ENCODE measurements around the gene ADH1B.

ADH1B gene

DNA sequence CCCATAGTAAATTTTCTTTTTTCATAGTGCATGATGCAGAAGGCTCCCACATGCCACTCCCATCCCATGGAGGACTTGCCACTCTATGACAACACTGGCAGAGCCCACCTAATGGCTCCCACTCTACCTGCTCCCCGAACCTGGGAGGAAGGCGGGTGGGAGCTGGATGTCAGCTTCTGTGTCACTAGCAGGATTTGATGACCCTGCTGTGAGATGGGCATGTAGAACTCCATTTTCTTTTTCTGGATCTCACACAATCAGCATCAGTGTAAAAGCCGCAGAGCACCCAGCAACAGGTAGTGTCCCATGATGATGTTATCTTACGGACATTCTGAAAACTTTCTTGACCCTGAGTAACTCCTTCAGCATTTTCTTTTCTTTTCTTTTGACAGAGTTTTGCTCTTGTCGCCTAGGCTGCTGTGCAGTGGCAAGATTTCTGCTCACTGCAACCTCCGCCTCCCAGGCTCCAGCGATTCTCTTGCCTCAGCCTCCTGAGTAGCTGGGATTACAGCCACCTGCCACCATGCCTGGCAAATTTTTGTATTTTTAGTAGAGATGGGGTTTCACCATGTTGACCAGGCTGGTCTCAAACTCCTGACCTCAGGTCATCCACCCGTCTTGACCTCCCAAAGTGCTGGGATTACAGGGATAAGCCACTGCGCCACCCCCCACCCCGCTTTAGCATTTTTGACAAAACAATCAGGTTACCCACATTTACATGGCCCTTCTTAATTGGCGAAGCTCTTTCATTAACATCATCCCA is 15.4 kb downstream of the ADH1B start:
- no peak overlapping the region for H3K9ac ChIP-seq (ENCODE audit: low read length)
- no peak overlapping the region for H3K4me2 ChIP-seq (ENCODE audit: low read length)
- H3K9me3 ChIP-seq (ENCODE audit: insufficient read depth, low read length): no peaks in the 10 kb centered on the region
- H3K4me1 ChIP-seq (ENCODE audit: low read length): no peaks in the 10 kb centered on the region
- no peaks in the 10 kb centered on the region for H3K27me3 ChIP-seq (ENCODE audit: low read depth, low read length)
- no peaks in the 10 kb centered on the region for H3K36me3 ChIP-seq (replicated peaks; ENCODE audit: low read depth, low read length)
- TF ChIP-seq, protein P1, sequence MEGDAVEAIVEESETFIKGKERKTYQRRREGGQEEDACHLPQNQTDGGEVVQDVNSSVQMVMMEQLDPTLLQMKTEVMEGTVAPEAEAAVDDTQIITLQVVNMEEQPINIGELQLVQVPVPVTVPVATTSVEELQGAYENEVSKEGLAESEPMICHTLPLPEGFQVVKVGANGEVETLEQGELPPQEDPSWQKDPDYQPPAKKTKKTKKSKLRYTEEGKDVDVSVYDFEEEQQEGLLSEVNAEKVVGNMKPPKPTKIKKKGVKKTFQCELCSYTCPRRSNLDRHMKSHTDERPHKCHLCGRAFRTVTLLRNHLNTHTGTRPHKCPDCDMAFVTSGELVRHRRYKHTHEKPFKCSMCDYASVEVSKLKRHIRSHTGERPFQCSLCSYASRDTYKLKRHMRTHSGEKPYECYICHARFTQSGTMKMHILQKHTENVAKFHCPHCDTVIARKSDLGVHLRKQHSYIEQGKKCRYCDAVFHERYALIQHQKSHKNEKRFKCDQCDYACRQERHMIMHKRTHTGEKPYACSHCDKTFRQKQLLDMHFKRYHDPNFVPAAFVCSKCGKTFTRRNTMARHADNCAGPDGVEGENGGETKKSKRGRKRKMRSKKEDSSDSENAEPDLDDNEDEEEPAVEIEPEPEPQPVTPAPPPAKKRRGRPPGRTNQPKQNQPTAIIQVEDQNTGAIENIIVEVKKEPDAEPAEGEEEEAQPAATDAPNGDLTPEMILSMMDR (IDR thresholded peaks at IDR 0.05; ENCODE audit: low read depth, low read length): no peak
- no peak for TF ChIP-seq EZH2phosphoT487 (IDR thresholded peaks at IDR 0.05; ENCODE audit: low read depth)
- H3K79me2 ChIP-seq (ENCODE audit: low read length): no peaks in the 10 kb centered on the region
- H4K20me1 ChIP-seq (ENCODE audit: insufficient read depth, low read length): no peaks in the 10 kb centered on the region
- H3K4me3 ChIP-seq (ENCODE audit: low read length): no peak overlapping the region
- H3K27ac ChIP-seq (ENCODE audit: low read length): no peak overlapping the region
- H2AFZ ChIP-seq (ENCODE audit: low read depth, low read length): no peak overlapping the region

DNA sequence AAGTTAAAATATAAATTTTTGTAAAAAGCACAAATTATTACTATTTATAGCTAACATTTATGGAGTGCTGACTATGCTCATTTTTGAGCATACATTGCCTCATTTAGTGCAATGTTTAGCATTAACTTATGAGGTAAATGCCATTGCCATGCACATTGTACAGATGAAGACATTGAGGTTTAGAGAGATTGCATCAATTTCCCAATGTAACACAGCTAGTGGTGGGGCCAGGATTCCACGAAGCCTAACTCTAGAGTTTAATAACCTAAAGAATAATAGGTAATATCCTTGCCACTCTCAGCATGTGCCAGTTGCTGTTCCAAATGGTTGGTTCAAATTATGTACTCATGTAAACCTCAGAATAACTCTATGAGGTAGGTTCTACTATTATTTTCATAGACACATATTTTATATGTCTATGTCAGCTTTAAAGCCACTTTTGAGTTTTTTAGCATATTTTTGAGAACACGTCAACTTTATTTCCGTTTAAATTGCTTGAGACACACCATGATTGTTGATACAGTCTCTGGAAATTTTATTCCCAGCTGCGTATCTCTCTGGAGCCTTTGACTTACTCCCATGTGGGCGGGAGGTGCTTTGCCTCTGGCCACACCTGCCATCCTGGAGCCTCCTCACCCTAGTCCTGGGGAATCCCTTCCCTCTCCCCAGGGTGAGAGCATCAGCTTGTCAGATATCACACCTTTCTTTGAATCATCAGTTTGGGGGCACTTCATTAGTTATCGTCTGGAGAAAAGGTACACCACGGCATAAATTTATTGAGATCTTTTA is 19.6 kb downstream of the ADH1B start:
- no peaks in the 10 kb centered on the region for H4K20me1 ChIP-seq (ENCODE audit: insufficient read depth, low read length)
- no peak overlapping the region for H3K27ac ChIP-seq (ENCODE audit: low read length)
- H3K36me3 ChIP-seq (replicated peaks; ENCODE audit: low read depth, low read length): no peaks in the 10 kb centered on the region
- no peak overlapping the region for H2AFZ ChIP-seq (ENCODE audit: low read depth, low read length)
- TF ChIP-seq EZH2phosphoT487 (IDR thresholded peaks at IDR 0.05; ENCODE audit: low read depth): no peak
- TF ChIP-seq, protein P1 (IDR thresholded peaks at IDR 0.05; ENCODE audit: low read depth, low read length): no peak
- no peak overlapping the region for H3K4me3 ChIP-seq (ENCODE audit: low read length)
- no peaks in the 10 kb centered on the region for H3K79me2 ChIP-seq (ENCODE audit: low read length)
- no peaks in the 10 kb centered on the region for H3K27me3 ChIP-seq (ENCODE audit: low read depth, low read length)
- no peaks in the 10 kb centered on the region for H3K9me3 ChIP-seq (ENCODE audit: insufficient read depth, low read length)
- H3K4me2 ChIP-seq (ENCODE audit: low read length): no peak overlapping the region
- H3K4me1 ChIP-seq (ENCODE audit: low read length): no peaks in the 10 kb centered on the region
- H3K9ac ChIP-seq (ENCODE audit: low read length): no peak overlapping the region

DNA sequence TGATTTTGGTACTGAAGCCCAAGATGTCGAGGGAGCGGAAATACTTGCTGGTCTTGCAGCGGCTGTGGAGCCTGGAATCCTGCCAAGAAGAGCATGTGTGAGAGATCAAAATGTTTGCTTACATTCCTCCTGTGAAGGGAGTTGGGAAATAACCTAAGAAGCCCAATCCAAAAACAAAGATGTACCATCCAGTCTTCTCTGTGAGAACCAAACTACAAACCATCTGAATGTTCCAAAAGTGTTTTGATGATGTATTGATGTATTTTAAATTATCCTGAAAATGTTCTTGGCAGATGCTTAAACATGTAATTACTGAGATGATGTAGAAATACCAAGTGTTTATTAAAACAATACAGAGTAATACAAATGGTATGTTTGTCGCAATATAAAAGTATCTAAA is 20.3 kb downstream of the ADH1B start:
- H3K27me3 ChIP-seq (ENCODE audit: low read depth, low read length): no peaks in the 10 kb centered on the region

DNA sequence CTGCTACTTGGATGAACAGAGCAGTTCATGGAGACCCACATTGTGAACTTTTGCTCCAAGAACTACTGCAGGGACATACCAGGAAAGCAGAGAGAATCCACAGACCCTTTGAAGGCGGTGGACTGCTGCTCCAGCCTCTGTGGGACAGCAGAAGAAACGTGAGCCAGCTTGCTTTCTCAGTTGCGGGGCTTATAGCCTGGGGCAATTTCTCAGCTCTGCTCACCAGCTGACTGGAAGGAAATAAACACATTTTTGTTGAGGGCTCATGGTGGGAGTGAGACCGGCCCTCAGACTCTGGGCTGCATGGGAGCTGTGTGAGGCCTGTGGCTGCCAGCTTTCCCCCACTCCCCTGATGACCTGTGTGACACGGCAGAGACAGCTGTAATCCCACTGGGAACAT is 27.8 kb downstream of the ADH1B start:
- H4K20me1 ChIP-seq (ENCODE audit: insufficient read depth, low read length): no peaks in the 10 kb centered on the region
- no peaks in the 10 kb centered on the region for H3K9me3 ChIP-seq (ENCODE audit: insufficient read depth, low read length)
- no peak for TF ChIP-seq EZH2phosphoT487 (IDR thresholded peaks at IDR 0.05; ENCODE audit: low read depth)
- TF ChIP-seq, protein P1 (IDR thresholded peaks at IDR 0.05; ENCODE audit: low read depth, low read length): no peak
- H3K4me1 ChIP-seq (ENCODE audit: low read length): no peaks in the 10 kb centered on the region
- no peaks in the 10 kb centered on the region for H3K36me3 ChIP-seq (replicated peaks; ENCODE audit: low read depth, low read length)
- H3K27ac ChIP-seq (ENCODE audit: low read length): no peak overlapping the region
- no peak overlapping the region for H3K4me2 ChIP-seq (ENCODE audit: low read length)
- no peak overlapping the region for H3K4me3 ChIP-seq (ENCODE audit: low read length)
- H2AFZ ChIP-seq (ENCODE audit: low read depth, low read length): no peak overlapping the region
- H3K79me2 ChIP-seq (ENCODE audit: low read length): no peaks in the 10 kb centered on the region
- H3K9ac ChIP-seq (ENCODE audit: low read length): no peak overlapping the region
- H3K27me3 ChIP-seq (ENCODE audit: low read depth, low read length): no peaks in the 10 kb centered on the region

More for the DNA sequence above, 20.3 kb downstream of the ADH1B start:
- H3K4me1 ChIP-seq (ENCODE audit: low read length): no peaks in the 10 kb centered on the region
- H2AFZ ChIP-seq (ENCODE audit: low read depth, low read length): no peak overlapping the region
- H3K27ac ChIP-seq (ENCODE audit: low read length): no peak overlapping the region
- H3K36me3 ChIP-seq (replicated peaks; ENCODE audit: low read depth, low read length): no peaks in the 10 kb centered on the region
- H3K4me2 ChIP-seq (ENCODE audit: low read length): no peak overlapping the region
- no peak overlapping the region for H3K4me3 ChIP-seq (ENCODE audit: low read length)
- no peak overlapping the region for H3K9ac ChIP-seq (ENCODE audit: low read length)
- H3K79me2 ChIP-seq (ENCODE audit: low read length): no peaks in the 10 kb centered on the region
- H3K9me3 ChIP-seq (ENCODE audit: insufficient read depth, low read length): no peaks in the 10 kb centered on the region
- H4K20me1 ChIP-seq (ENCODE audit: insufficient read depth, low read length): no peaks in the 10 kb centered on the region
- no peak for TF ChIP-seq EZH2phosphoT487 (IDR thresholded peaks at IDR 0.05; ENCODE audit: low read depth)
- TF ChIP-seq, protein P1 (IDR thresholded peaks at IDR 0.05; ENCODE audit: low read depth, low read length): no peak

All from OCI-LY3 (cell line).